GM10266 (cell line): Measurements from ENCODE around the gene NASP.

Experiments used
- DNase-seq: peaks from one replicate; pipeline ENCODE4 v3.0.0; 2012; ENCODE audit errors: extremely low spot score
- CTCF ChIP-seq: IDR thresholded peaks from 2 replicates; pipeline ENCODE4 v1.5.1; 2012; ENCODE audit warnings: mild to moderate bottlenecking, low read depth; ENCODE audit not compliant: control insufficient read depth, insufficient read depth; ENCODE audit errors: missing control alignments

The NASP gene

GRCh38 chr1:45544530-45544929 is 39.3 kb upstream of the NASP start:
- TF ChIP-seq CTCF: no peak
- DNase-seq: no peak

GRCh38 chr1:45545019-45545493 is 38.8 kb upstream of the NASP start:
- peak; percentile 35 for DNase-seq
- TF ChIP-seq CTCF: no peak

GRCh38 chr1:45545553-45546310 is 38.1 kb upstream of the NASP start:
- no peak for DNase-seq
- TF ChIP-seq CTCF: no peak

- no peak for TF ChIP-seq CTCF
- DNase-seq: peak; percentile 85
These were observed 33.2 kb upstream of the NASP start, which contains the start of gene AKR1A1 for GRCh38 chr1:45550401-45551351. Gene AKR1A1 (plus strand): TSS chr1:45550826. CDS start chr1:45561795, 10,969 bp downstream.

- no peak for DNase-seq
- TF ChIP-seq CTCF: no peak
These were observed 32.2 kb upstream of the NASP start for GRCh38 chr1:45551684-45552083.

GRCh38 chr1:45552331-45552730 is 31.5 kb upstream of the NASP start:
- no peak for TF ChIP-seq CTCF
- no peak for DNase-seq
